ENCODE measurements around the gene FIBCD1.

Gene FIBCD1

GRCh38 chr9:130896233-130897014 is 42.6 kb downstream of the FIBCD1 start, which contains the start of gene QRFP:
Gene QRFP, minus strand, starts transcription at chr9:130896812. Its CDS starts 2,974 bp downstream, at chr9:130893838.
- Histone ChIP-seq H3K36me3 (ENCODE audit: control insufficient read depth, insufficient read depth, low read length) (peaks cover 2% of the 10 kb centered on the region; the same call in 1 of the 2 replicates), H3K27me3 (replicated peaks; ENCODE audit: control insufficient read depth, insufficient read depth, low read length) (no peaks in the 10 kb centered on the region; the same call in 1 of the 2 replicates), H3K4me3 (replicated peaks; ENCODE audit: low read depth, low read length) (no peak within 1 kb of the TSS)
- peak; percentile 2 for TF ChIP-seq CTCF (IDR thresholded peaks at IDR 0.05; ENCODE audit: insufficient read depth, low read length, poor library complexity, severe bottlenecking)
- DNase-seq (ENCODE audit: extremely low read depth, insufficient read length): no peak

GRCh38 chr9:130895481-130896232 is 43.4 kb downstream of the FIBCD1 start:
- no peaks in the 10 kb centered on the region; the same call in 1 of the 2 replicates for H3K27me3 ChIP-seq (replicated peaks; ENCODE audit: control insufficient read depth, insufficient read depth, low read length)
- DNase-seq (ENCODE audit: extremely low read depth, insufficient read length): no peak
- no peak for TF ChIP-seq CTCF (IDR thresholded peaks at IDR 0.05; ENCODE audit: insufficient read depth, low read length, poor library complexity, severe bottlenecking)
- H3K4me3 ChIP-seq (replicated peaks; ENCODE audit: low read depth, low read length): no peak overlapping the region
- peaks cover 2% of the 10 kb centered on the region; the same call in 1 of the 2 replicates for H3K36me3 ChIP-seq (ENCODE audit: control insufficient read depth, insufficient read depth, low read length)

- DNase-seq (ENCODE audit: extremely low read depth, insufficient read length): no peak
- no peak overlapping the region for H3K4me3 ChIP-seq (replicated peaks; ENCODE audit: low read depth, low read length)
- no peaks in the 10 kb centered on the region; the same call in 1 of the 2 replicates for H3K27me3 ChIP-seq (replicated peaks; ENCODE audit: control insufficient read depth, insufficient read depth, low read length)
- H3K36me3 ChIP-seq (ENCODE audit: control insufficient read depth, insufficient read depth, low read length): peaks cover 2% of the 10 kb centered on the region; the same call in 1 of the 2 replicates
- no peak for TF ChIP-seq CTCF (IDR thresholded peaks at IDR 0.05; ENCODE audit: insufficient read depth, low read length, poor library complexity, severe bottlenecking)
Observed at GRCh38 chr9:130895038-130895437, 44.0 kb downstream of the FIBCD1 start.

GRCh38 chr9:130894546-130894945 is 44.5 kb downstream of the FIBCD1 start:
- Histone ChIP-seq H3K27me3 (replicated peaks; ENCODE audit: control insufficient read depth, insufficient read depth, low read length) (no peaks in the 10 kb centered on the region), H3K36me3 (ENCODE audit: control insufficient read depth, insufficient read depth, low read length) (peaks cover 2% of the 10 kb centered on the region; the same call in 1 of the 2 replicates), H3K4me3 (replicated peaks; ENCODE audit: low read depth, low read length) (no peak overlapping the region)
- no peak for TF ChIP-seq CTCF (IDR thresholded peaks at IDR 0.05; ENCODE audit: insufficient read depth, low read length, poor library complexity, severe bottlenecking)
- DNase-seq (ENCODE audit: extremely low read depth, insufficient read length): no peak

- Histone ChIP-seq H3K4me3 (replicated peaks; ENCODE audit: low read depth, low read length) (no peak overlapping the region), H3K36me3 (ENCODE audit: control insufficient read depth, insufficient read depth, low read length) (peaks cover 2% of the 10 kb centered on the region), H3K27me3 (replicated peaks; ENCODE audit: control insufficient read depth, insufficient read depth, low read length) (no peaks in the 10 kb centered on the region)
- DNase-seq (ENCODE audit: extremely low read depth, insufficient read length): no peak
- no peak for TF ChIP-seq CTCF (IDR thresholded peaks at IDR 0.05; ENCODE audit: insufficient read depth, low read length, poor library complexity, severe bottlenecking)
Observed at GRCh38 chr9:130893341-130894101, 45.5 kb downstream of the FIBCD1 start.

Data from GM06990 (cell line).